WTC11 (cell line): ENCODE results near the gene ZNF620. TPM values are rescaled to one million over a fixed set of nuclear protein-coding genes. Genes with fewer than 3 reads are reported as not detected.

Source experiments
- ATAC-seq: fragments of 200-7000 bp; cut with Tn5 transposase; 2 replicates; pipeline ENCODE4 v1.10.0; 2021; ENCODE audit warnings: mild to moderate bottlenecking, moderate library complexity
- CTCF ChIA-PET: fragments of 300-600 bp; sonication (Branson Sonifier 250); formaldehyde crosslinking; loops from one replicate; lab custom pipeline; 2021; ENCODE audit warnings: antibody characterized with exemption; lab: Charles Lee
- POLR2A ChIA-PET: fragments of 350-600 bp; sonication (Branson Sonifier 250); formaldehyde crosslinking; loops from one replicate; lab custom pipeline; 2021; ENCODE audit warnings: antibody characterized with exemption; lab: Charles Lee
- DNase-seq: peaks from one replicate; pipeline ENCODE4 v3.0.0; 2021; ENCODE audit warnings: low spot score
- H3K27ac Mint-ChIP-seq: 2 replicates; pipeline ENCODE4 v1.8.0; 2021; ENCODE audit warnings: mixed read lengths
- H3K27me3 Mint-ChIP-seq: 2 replicates; pipeline ENCODE4 v1.8.0; 2021; ENCODE audit warnings: low read depth, mild to moderate bottlenecking, moderate library complexity, mixed read lengths
- H3K36me3 Mint-ChIP-seq: 2 replicates; pipeline ENCODE4 v1.8.0; 2021; ENCODE audit warnings: mixed read lengths
- H3K4me1 Mint-ChIP-seq: 2 replicates; pipeline ENCODE4 v1.8.0; 2022; ENCODE audit warnings: mixed read lengths
- H3K4me3 Mint-ChIP-seq: 2 replicates; pipeline ENCODE4 v1.8.0; 2021; ENCODE audit warnings: mild to moderate bottlenecking, moderate library complexity, mixed read lengths
- H3K9me3 Mint-ChIP-seq: 2 replicates; pipeline ENCODE4 v1.8.0; 2021; ENCODE audit warnings: mixed read lengths
- GTF2I ChIP-seq: fragments of 250-450 bp; sonication (Bioruptor Pico); conservative IDR thresholded peaks from 2 replicates; pipeline ENCODE4 v1.4.0; 2021; ENCODE audit warnings: mild to moderate bottlenecking
- NR1H2 ChIP-seq: sonication (generic); formaldehyde crosslinking; IDR thresholded peaks from 2 replicates; pipeline ENCODE4 v1.9.0; 2021; ENCODE audit warnings: mild to moderate bottlenecking, moderate library complexity, missing genetic modification reagents
- SMAD4 ChIP-seq: sonication (generic); formaldehyde crosslinking; IDR thresholded peaks from 2 replicates; pipeline ENCODE4 v1.8.0; 2022; ENCODE audit warnings: mild to moderate bottlenecking, missing genetic modification reagents
- TP53 ChIP-seq: sonication (generic); formaldehyde crosslinking; IDR thresholded peaks from 2 replicates; pipeline ENCODE4 v1.8.1; 2023; ENCODE audit warnings: mild to moderate bottlenecking, missing genetic modification reagents
- total RNA-seq: library from RNA; stranded (reverse); gene quantifications from 3 replicates; pipeline ENCODE4 v1.2.3, GENCODE V29; 2021
- TF ChIP-seq, protein P1 (sequence below): fragments of 250-450 bp; sonication (Bioruptor Pico); IDR thresholded peaks from 2 replicates; pipeline ENCODE4 v1.9.0; 2021; ENCODE audit warnings: mild to moderate bottlenecking, borderline replicate concordance
- TF ChIP-seq, protein P2 (sequence below): sonication (generic); formaldehyde crosslinking; IDR thresholded peaks from 2 replicates; pipeline ENCODE4 v1.8.1; 2022; ENCODE audit warnings: low read depth, mild to moderate bottlenecking, moderate library complexity, missing genetic modification reagents, borderline replicate concordance
- TF ChIP-seq, protein P3 (sequence below): fragments of 250-450 bp; sonication (Bioruptor Pico); IDR thresholded peaks from 2 replicates; pipeline ENCODE4 v2.1.2; 2022; ENCODE audit warnings: mild to moderate bottlenecking, moderate library complexity
- TF ChIP-seq, protein P4 (sequence below): sonication (generic); formaldehyde crosslinking; IDR thresholded peaks from 2 replicates; pipeline ENCODE4 v1.8.1; 2023; ENCODE audit warnings: mild to moderate bottlenecking, moderate library complexity, missing genetic modification reagents
- TF ChIP-seq, protein P5 (sequence below): sonication (generic); formaldehyde crosslinking; IDR thresholded peaks from 2 replicates; pipeline ENCODE4 v1.8.1; 2023; ENCODE audit warnings: mild to moderate bottlenecking, missing genetic modification reagents, borderline replicate concordance
- TF ChIP-seq, protein P6 (sequence below): sonication (generic); formaldehyde crosslinking; IDR thresholded peaks from 2 replicates; pipeline ENCODE4 v1.8.1; 2023; ENCODE audit warnings: mild to moderate bottlenecking, missing genetic modification reagents
- TF ChIP-seq, protein P7 (sequence below): sonication (generic); formaldehyde crosslinking; IDR thresholded peaks from 2 replicates; pipeline ENCODE4 v1.8.1; 2022; ENCODE audit warnings: mild to moderate bottlenecking, missing genetic modification reagents, moderate library complexity, borderline replicate concordance

The ZNF620 gene
- total RNA-seq, 1 experiment from 2014 or later: 15.6 TPM

DNA sequence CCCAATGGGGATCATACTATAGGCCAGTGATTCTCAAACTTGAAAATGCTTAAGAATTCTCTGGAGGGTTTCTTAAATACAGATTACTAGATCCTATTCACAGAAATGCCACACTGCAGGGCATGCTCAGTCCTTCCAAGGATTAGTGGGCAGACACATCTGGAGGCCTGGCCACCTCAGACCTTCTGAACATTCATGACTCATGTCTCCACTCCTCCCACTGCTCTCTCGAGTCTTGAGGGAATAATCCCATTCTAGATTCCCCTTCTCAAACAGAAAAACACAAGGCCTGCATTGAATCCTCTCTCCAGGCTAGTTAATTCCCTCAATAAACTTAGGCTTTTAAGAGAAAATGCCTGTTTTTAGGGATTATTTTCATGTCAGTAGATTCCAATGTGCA lies 41.0 kb downstream of the ZNF620 start (continued):
- TF ChIP-seq, protein P1, sequence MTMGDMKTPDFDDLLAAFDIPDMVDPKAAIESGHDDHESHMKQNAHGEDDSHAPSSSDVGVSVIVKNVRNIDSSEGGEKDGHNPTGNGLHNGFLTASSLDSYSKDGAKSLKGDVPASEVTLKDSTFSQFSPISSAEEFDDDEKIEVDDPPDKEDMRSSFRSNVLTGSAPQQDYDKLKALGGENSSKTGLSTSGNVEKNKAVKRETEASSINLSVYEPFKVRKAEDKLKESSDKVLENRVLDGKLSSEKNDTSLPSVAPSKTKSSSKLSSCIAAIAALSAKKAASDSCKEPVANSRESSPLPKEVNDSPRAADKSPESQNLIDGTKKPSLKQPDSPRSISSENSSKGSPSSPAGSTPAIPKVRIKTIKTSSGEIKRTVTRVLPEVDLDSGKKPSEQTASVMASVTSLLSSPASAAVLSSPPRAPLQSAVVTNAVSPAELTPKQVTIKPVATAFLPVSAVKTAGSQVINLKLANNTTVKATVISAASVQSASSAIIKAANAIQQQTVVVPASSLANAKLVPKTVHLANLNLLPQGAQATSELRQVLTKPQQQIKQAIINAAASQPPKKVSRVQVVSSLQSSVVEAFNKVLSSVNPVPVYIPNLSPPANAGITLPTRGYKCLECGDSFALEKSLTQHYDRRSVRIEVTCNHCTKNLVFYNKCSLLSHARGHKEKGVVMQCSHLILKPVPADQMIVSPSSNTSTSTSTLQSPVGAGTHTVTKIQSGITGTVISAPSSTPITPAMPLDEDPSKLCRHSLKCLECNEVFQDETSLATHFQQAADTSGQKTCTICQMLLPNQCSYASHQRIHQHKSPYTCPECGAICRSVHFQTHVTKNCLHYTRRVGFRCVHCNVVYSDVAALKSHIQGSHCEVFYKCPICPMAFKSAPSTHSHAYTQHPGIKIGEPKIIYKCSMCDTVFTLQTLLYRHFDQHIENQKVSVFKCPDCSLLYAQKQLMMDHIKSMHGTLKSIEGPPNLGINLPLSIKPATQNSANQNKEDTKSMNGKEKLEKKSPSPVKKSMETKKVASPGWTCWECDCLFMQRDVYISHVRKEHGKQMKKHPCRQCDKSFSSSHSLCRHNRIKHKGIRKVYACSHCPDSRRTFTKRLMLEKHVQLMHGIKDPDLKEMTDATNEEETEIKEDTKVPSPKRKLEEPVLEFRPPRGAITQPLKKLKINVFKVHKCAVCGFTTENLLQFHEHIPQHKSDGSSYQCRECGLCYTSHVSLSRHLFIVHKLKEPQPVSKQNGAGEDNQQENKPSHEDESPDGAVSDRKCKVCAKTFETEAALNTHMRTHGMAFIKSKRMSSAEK (CRISPR knock-in tag): no peak
- TF ChIP-seq, protein P2, sequence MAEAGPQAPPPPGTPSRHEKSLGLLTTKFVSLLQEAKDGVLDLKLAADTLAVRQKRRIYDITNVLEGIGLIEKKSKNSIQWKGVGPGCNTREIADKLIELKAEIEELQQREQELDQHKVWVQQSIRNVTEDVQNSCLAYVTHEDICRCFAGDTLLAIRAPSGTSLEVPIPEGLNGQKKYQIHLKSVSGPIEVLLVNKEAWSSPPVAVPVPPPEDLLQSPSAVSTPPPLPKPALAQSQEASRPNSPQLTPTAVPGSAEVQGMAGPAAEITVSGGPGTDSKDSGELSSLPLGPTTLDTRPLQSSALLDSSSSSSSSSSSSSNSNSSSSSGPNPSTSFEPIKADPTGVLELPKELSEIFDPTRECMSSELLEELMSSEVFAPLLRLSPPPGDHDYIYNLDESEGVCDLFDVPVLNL: no peak
- TF ChIP-seq, protein P3, sequence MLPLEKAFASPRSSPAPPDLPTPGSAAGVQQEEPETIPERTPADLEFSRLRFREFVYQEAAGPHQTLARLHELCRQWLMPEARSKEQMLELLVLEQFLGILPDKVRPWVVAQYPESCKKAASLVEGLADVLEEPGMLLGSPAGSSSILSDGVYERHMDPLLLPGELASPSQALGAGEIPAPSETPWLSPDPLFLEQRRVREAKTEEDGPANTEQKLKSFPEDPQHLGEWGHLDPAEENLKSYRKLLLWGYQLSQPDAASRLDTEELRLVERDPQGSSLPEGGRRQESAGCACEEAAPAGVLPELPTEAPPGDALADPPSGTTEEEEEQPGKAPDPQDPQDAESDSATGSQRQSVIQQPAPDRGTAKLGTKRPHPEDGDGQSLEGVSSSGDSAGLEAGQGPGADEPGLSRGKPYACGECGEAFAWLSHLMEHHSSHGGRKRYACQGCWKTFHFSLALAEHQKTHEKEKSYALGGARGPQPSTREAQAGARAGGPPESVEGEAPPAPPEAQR (CRISPR knock-in tag): no peak

DNA sequence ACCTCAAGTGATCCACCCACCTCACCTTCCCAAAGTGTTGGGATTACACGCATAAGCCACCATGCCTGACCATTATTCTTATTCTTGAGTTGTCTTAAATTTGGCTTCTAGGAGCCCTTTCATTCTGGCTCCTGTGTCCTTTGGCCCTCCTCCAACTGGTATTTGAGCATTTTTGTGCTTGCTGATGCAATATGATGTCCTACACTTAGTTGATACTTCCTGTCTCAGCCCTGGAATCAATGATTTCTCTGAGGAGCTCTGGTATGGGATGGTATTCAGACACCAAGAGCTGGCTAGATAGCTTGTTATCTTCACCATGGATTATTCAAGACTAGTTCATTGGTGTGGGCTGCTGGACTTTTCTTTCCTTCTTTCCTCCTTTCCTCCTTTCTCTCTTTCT lies 44.3 kb downstream of the ZNF620 start:
- peaks cover 29% of the 10 kb centered on the region for H3K9me3 Mint-ChIP-seq
- ATAC-seq (no peak), DNase-seq (no peak)
- H3K4me3 Mint-ChIP-seq: no peak overlapping the region
- no peaks in the 10 kb centered on the region for H3K27me3 Mint-ChIP-seq
- CTCF ChIA-PET: no interaction called here
- POLR2A ChIA-PET: no interaction called here
- TF ChIP-seq NR1H2 (no peak), GTF2I (CRISPR knock-in tag) (no peak), SMAD4 (CRISPR knock-in tag) (no peak), TP53 (CRISPR knock-in tag) (no peak)
- TF ChIP-seq, protein P4, sequence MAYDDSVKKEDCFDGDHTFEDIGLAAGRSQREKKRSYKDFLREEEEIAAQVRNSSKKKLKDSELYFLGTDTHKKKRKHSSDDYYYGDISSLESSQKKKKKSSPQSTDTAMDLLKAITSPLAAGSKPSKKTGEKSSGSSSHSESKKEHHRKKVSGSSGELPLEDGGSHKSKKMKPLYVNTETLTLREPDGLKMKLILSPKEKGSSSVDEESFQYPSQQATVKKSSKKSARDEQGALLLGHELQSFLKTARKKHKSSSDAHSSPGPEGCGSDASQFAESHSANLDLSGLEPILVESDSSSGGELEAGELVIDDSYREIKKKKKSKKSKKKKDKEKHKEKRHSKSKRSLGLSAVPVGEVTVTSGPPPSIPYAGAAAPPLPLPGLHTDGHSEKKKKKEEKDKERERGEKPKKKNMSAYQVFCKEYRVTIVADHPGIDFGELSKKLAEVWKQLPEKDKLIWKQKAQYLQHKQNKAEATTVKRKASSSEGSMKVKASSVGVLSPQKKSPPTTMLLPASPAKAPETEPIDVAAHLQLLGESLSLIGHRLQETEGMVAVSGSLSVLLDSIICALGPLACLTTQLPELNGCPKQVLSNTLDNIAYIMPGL (CRISPR knock-in tag): no peak
- TF ChIP-seq, protein P5, sequence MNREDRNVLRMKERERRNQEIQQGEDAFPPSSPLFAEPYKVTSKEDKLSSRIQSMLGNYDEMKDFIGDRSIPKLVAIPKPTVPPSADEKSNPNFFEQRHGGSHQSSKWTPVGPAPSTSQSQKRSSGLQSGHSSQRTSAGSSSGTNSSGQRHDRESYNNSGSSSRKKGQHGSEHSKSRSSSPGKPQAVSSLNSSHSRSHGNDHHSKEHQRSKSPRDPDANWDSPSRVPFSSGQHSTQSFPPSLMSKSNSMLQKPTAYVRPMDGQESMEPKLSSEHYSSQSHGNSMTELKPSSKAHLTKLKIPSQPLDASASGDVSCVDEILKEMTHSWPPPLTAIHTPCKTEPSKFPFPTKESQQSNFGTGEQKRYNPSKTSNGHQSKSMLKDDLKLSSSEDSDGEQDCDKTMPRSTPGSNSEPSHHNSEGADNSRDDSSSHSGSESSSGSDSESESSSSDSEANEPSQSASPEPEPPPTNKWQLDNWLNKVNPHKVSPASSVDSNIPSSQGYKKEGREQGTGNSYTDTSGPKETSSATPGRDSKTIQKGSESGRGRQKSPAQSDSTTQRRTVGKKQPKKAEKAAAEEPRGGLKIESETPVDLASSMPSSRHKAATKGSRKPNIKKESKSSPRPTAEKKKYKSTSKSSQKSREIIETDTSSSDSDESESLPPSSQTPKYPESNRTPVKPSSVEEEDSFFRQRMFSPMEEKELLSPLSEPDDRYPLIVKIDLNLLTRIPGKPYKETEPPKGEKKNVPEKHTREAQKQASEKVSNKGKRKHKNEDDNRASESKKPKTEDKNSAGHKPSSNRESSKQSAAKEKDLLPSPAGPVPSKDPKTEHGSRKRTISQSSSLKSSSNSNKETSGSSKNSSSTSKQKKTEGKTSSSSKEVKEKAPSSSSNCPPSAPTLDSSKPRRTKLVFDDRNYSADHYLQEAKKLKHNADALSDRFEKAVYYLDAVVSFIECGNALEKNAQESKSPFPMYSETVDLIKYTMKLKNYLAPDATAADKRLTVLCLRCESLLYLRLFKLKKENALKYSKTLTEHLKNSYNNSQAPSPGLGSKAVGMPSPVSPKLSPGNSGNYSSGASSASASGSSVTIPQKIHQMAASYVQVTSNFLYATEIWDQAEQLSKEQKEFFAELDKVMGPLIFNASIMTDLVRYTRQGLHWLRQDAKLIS (CRISPR knock-in tag): no peak
- TF ChIP-seq, protein P6, sequence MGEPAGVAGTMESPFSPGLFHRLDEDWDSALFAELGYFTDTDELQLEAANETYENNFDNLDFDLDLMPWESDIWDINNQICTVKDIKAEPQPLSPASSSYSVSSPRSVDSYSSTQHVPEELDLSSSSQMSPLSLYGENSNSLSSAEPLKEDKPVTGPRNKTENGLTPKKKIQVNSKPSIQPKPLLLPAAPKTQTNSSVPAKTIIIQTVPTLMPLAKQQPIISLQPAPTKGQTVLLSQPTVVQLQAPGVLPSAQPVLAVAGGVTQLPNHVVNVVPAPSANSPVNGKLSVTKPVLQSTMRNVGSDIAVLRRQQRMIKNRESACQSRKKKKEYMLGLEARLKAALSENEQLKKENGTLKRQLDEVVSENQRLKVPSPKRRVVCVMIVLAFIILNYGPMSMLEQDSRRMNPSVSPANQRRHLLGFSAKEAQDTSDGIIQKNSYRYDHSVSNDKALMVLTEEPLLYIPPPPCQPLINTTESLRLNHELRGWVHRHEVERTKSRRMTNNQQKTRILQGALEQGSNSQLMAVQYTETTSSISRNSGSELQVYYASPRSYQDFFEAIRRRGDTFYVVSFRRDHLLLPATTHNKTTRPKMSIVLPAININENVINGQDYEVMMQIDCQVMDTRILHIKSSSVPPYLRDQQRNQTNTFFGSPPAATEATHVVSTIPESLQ (CRISPR knock-in tag): no peak
- TF ChIP-seq, protein P7, sequence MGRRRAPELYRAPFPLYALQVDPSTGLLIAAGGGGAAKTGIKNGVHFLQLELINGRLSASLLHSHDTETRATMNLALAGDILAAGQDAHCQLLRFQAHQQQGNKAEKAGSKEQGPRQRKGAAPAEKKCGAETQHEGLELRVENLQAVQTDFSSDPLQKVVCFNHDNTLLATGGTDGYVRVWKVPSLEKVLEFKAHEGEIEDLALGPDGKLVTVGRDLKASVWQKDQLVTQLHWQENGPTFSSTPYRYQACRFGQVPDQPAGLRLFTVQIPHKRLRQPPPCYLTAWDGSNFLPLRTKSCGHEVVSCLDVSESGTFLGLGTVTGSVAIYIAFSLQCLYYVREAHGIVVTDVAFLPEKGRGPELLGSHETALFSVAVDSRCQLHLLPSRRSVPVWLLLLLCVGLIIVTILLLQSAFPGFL (CRISPR knock-in tag): no peak
- peaks cover 5% of the 10 kb centered on the region for H3K36me3 Mint-ChIP-seq
- 0 out of 2 replicates have a peak, but pooled peaks cover 3% of the 10 kb centered on the region for H3K4me1 Mint-ChIP-seq
- H3K27ac Mint-ChIP-seq: no peak overlapping the region
